GM19395 (cell line): ENCODE measurements around the gene METTL9.
"Not testable (repeated sequence)": the region's sequence is repeated elsewhere in the genome, so short reads cannot be mapped to it uniquely, and the experiment has no call there.

ENCODE experiments used
- ATAC-seq: cut with Tn5 transposase; IDR thresholded peaks from one replicate; pipeline ENCODE4 v1.9.1; 2021; ENCODE audit warnings: mild to moderate bottlenecking, moderate library complexity; ENCODE audit not compliant: unreplicated experiment

The METTL9 gene

GRCh38 chr16:21599122-21600030 lies at the start of gene METTL9:
Gene METTL9, plus strand, starts transcription at chr16:21599577. Its CDS starts 157 bp downstream, at chr16:21599734.
- ATAC-seq = peak; percentile 81

GRCh38 chr16:21549975-21550374 lies 49.4 kb upstream of the METTL9 start:
- ATAC-seq = not testable (repeated sequence)

- ATAC-seq = not testable (repeated sequence)
Observed at GRCh38 chr16:21550435-21550834, 48.9 kb upstream of the METTL9 start.

GRCh38 chr16:21551076-21551475 lies 48.3 kb upstream of the METTL9 start:
- not testable (repeated sequence) for ATAC-seq

- not testable (repeated sequence) for ATAC-seq
Observed at GRCh38 chr16:21551600-21551999, 47.8 kb upstream of the METTL9 start.

GRCh38 chr16:21553481-21554296 lies 45.7 kb upstream of the METTL9 start:
- ATAC-seq = not testable (repeated sequence)

GRCh38 chr16:21554795-21555585 lies 44.4 kb upstream of the METTL9 start:
- peak; percentile 99 for ATAC-seq

- ATAC-seq = not testable (repeated sequence)
Observed at GRCh38 chr16:21555621-21556020, 43.8 kb upstream of the METTL9 start.

- ATAC-seq = not testable (repeated sequence)
Observed at GRCh38 chr16:21556026-21556595, 43.3 kb upstream of the METTL9 start.

- not testable (repeated sequence) for ATAC-seq
Observed at GRCh38 chr16:21556651-21557241, 42.6 kb upstream of the METTL9 start.

- no peak for ATAC-seq
Observed at GRCh38 chr16:21560462-21560861, 38.9 kb upstream of the METTL9 start.

- ATAC-seq = no peak
Observed at GRCh38 chr16:21563676-21564075, 35.7 kb upstream of the METTL9 start.

GRCh38 chr16:21564367-21564766 lies 35.0 kb upstream of the METTL9 start:
- not testable (repeated sequence) for ATAC-seq

- ATAC-seq = no peak
Observed at GRCh38 chr16:21565507-21565860, 33.9 kb upstream of the METTL9 start.

- ATAC-seq = no peak
Observed at GRCh38 chr16:21565861-21566669, 33.3 kb upstream of the METTL9 start.

- ATAC-seq = no peak
Observed at GRCh38 chr16:21566891-21567414, 32.4 kb upstream of the METTL9 start.

GRCh38 chr16:21567496-21567895 lies 31.9 kb upstream of the METTL9 start:
- ATAC-seq = not testable (repeated sequence)

GRCh38 chr16:21568502-21569189 lies 30.7 kb upstream of the METTL9 start:
- ATAC-seq = no peak

- ATAC-seq = no peak
Observed at GRCh38 chr16:21570676-21571017, 28.7 kb upstream of the METTL9 start.
